Heart right ventricle (tissue), 16 donors: Measurements from ENCODE around the gene MAGEC3. TPM values are rescaled to one million over a fixed set of nuclear protein-coding genes. Genes with fewer than 3 reads are reported as not detected.

Experiments
- ATAC-seq, 8 donors: fragments of 200-7000 bp; cut with Tn5 transposase; one replicate each; pipeline ENCODE4 v1.9.1; 2020; ENCODE audit warnings: mild to moderate bottlenecking in 8 of 8, moderate library complexity in 8 of 8, moderate number of reproducible peaks in 1 of 8
- DNase-seq, 2 donors: peaks; one replicate each; pipeline ENCODE4 v3.0.0-alpha.2; 2020
- H3K27ac ChIP-seq, 10 donors: fragments of 200-600 bp; sonication (generic) in 2 of 10; one replicate each; pipeline versions ENCODE4 v1.5.0 to v1.8.0; 2020 to 2022; ENCODE audit warnings: mild to moderate bottlenecking in 3 of 10
- H3K27me3 ChIP-seq, 7 donors: fragments of 200-600 bp; one replicate each; pipeline ENCODE4 v1.8.0; 2021 to 2022; ENCODE audit warnings: mild to moderate bottlenecking in 2 of 7
- H3K36me3 ChIP-seq, 9 donors: fragments of 200-600 bp; sonication (generic) in 1 of 9; one replicate each; pipeline versions ENCODE4 v1.5.0 to v1.8.0; 2020 to 2022; ENCODE audit warnings: mild to moderate bottlenecking in 2 of 9
- H3K4me1 ChIP-seq, 9 donors: fragments of 200-600 bp; sonication (generic) in 1 of 9; one replicate each; pipeline versions ENCODE4 v1.5.0 to v1.8.0; 2020 to 2022; ENCODE audit warnings: mild to moderate bottlenecking in 4 of 9
- H3K4me3 ChIP-seq, 10 donors: fragments of 200-600 bp; sonication (generic) in 2 of 10; one replicate each; pipeline versions ENCODE4 v1.5.0 to v1.8.0; 2020 to 2022; ENCODE audit warnings: mild to moderate bottlenecking in 7 of 10, moderate library complexity in 2 of 10
- H3K9me3 ChIP-seq, 11 donors: fragments of 200-600 bp in 10 of 11; sonication (generic) in 2 of 11; one replicate each; pipeline versions ENCODE4 v1.5.0 to v1.8.0; 2013 to 2022; ENCODE audit warnings: mild to moderate bottlenecking in 2 of 11, control low read depth in 1 of 11, moderate library complexity in 1 of 11
- WGBS, 2 donors: extraction: QIAGEN DNeasy Blood & Tissue Kit; methylation state at CpG; one replicate each; pipeline ENCODE4 v1.1.7; 2013; ENCODE audit warnings: inconsistent platforms in 1 of 2; 5-methylcytosine and 5-hydroxymethylcytosine counted together
- intact Hi-C, 10 donors: fragments of 100-400 bp; cut with DNase I; formaldehyde crosslinking; loops; one replicate each; pipeline versions ENCODE4 v1.11.1 to v1.14.2; 2022
- polyA plus RNA-seq, 2 donors: library from polyadenylated mRNA; stranded (reverse); fragments of 200-250 nt; gene quantifications; one replicate each; pipeline ENCODE4 v1.2.3, GENCODE V29; 2013
- total RNA-seq, 10 donors: library from RNA; stranded (reverse); fragmentation: NEBNext Ultra II Directional in 3 of 10; extraction: Animal tissue kit (Norgen Biotek cat#: 25700) in 3 of 10; gene quantifications; one replicate each; pipeline versions ENCODE4 v1.2.1 to v1.2.4, GENCODE V29; 2021 to 2023
- TF ChIP-seq, protein P1 (sequence below), 9 donors: fragments of 200-600 bp; sonication (generic) in 2 of 9; IDR thresholded peaks; one replicate each; pipeline versions ENCODE4 v1.5.0 to v1.8.0; 2021 to 2022; ENCODE audit warnings: antibody characterized with exemption in 9 of 9, mild to moderate bottlenecking in 5 of 9, moderate library complexity in 1 of 9
- donor health status: Arrhythmogenic right ventricular cardiomyopathy.
- donor health status: ischemic (EF 13 %, LVEDD 7.1; RV severe dilation, severe dysfunction).
- donor health status: healthy with polysubstance abuse.
- donor health status: DM: no; HTN: yes; CAD: no.
- donor health status: DM: no; HTN: no; CAD: no.
- donor health status: ischemic (EF 25% LVEDD 6.9; RV normal size, moderate dysfunction).
- donor health status: ischemic (EF 25% LVEDD 5.7; RV mildly dilated, moderate dysfunction).
- donor health status: healthy.
- donor health status: DM: yes; HTN: yes; CAD: no.
- donor health status: Ischemic cardiomyopathy.
- donor health status: ischemic (EF 35%, LVEDD 5.7; RV mildly dilated, moderate dysfunction).
- donor health status: nonischemic (EF 11% LVEDD 7.7; RV severe dilation, severe dysfunction).
- donor health status: DM: yes; HTN: yes; CAD: no.
- donor health status: PGD.
- donor health status: ischemic (EF 29% LVEDD 5.4; RV normal size, mild dysfunction).
- donor health status: nonischemic (EF 23%, LVEDD 6.1; RV moderate dilation, normal function).

Gene MAGEC3
- total and polyA plus RNA-seq, 12 donors, result 0.23 to 0.25 TPM; not detected in 10

GRCh38 chrX:141934059-141934641 is 96.0 kb downstream of the MAGEC3 start:
- intact Hi-C loops, result no loop called here
- Histone ChIP-seq H3K27ac (no peak overlapping the region), H3K27me3 (no peaks in the 10 kb centered on the region), H3K36me3 (no peaks in the 10 kb centered on the region), H3K9me3 (peaks cover 0 to 8% (median 0%) of the 10 kb centered on the region in 11 donors), H3K4me3 (no peak overlapping the region), H3K4me1 (no peaks in the 10 kb centered on the region)
- TF ChIP-seq, protein P1, sequence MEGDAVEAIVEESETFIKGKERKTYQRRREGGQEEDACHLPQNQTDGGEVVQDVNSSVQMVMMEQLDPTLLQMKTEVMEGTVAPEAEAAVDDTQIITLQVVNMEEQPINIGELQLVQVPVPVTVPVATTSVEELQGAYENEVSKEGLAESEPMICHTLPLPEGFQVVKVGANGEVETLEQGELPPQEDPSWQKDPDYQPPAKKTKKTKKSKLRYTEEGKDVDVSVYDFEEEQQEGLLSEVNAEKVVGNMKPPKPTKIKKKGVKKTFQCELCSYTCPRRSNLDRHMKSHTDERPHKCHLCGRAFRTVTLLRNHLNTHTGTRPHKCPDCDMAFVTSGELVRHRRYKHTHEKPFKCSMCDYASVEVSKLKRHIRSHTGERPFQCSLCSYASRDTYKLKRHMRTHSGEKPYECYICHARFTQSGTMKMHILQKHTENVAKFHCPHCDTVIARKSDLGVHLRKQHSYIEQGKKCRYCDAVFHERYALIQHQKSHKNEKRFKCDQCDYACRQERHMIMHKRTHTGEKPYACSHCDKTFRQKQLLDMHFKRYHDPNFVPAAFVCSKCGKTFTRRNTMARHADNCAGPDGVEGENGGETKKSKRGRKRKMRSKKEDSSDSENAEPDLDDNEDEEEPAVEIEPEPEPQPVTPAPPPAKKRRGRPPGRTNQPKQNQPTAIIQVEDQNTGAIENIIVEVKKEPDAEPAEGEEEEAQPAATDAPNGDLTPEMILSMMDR (IDR thresholded peaks at IDR 0.05), result no peak
- ATAC-seq (no peak), DNase-seq (no peak)
- 46 to 47% methylated on average over 2 of the region's 2 CpGs for WGBS, 2 donors

DNA sequence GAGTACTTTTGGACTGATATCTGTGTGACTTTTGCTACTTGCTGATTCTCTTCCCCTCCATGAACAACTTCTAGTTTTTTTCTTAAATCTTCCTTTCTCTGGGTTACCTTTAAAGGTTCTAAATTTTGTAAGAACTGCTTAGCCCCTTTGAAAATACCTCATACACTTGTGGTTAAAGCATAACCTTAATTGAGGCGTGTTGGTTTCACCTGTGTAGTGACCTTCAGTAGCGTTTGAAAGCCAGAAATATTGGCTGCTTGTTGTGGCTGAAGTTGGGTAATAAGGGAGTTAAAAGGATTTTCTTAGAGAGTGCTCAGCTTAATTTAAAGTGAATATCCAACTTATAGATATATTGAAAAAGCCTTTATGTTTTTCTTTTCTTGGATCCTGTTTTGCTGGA is 97.5 kb downstream of the MAGEC3 start:
- intact Hi-C loops, result no loop called here
- 84 to 86% methylated on average over 2 of the region's 2 CpGs for WGBS, 2 donors
- Histone ChIP-seq H3K27ac (no peak overlapping the region), H3K9me3 (peaks cover 0 to 8% (median 0%) of the 10 kb centered on the region in 11 donors), H3K36me3 (no peaks in the 10 kb centered on the region), H3K4me1 (no peaks in the 10 kb centered on the region), H3K27me3 (no peaks in the 10 kb centered on the region), H3K4me3 (no peak overlapping the region)
- TF ChIP-seq, protein P1 (IDR thresholded peaks at IDR 0.05), result no peak
- no peak for DNase-seq
- ATAC-seq, result no peak

DNA sequence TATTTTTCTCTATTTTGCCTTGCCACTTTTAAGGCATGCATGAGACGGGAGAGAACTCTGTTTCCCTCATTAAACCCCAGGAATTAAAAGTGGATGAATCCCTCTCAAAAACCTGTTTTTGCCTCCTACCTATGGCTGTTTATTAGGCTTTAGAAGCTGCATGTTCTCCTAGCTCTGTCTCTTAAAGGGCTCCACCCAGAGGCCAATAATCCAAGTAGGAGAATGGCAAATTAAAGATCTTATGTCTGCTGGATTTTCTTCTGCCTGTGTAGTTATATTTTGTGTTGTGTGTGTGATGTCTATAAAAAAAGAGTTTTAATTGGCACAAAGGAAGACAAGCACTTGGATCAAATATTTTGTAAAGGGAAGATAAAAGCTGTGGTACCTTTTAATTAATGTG is 98.0 kb downstream of the MAGEC3 start:
- ATAC-seq (no peak), DNase-seq (no peak)
- no peaks in the 10 kb centered on the region for H3K36me3 ChIP-seq
- H3K27me3 ChIP-seq, result no peaks in the 10 kb centered on the region
- no peak overlapping the region for H3K4me3 ChIP-seq
- intact Hi-C loops, result no loop called here
- 80% methylated on average over 1 of the region's 1 CpG for WGBS, 2 donors
- no peaks in the 10 kb centered on the region for H3K4me1 ChIP-seq
- TF ChIP-seq, protein P1 (IDR thresholded peaks at IDR 0.05), result no peak
- no peak overlapping the region for H3K27ac ChIP-seq
- peaks cover 0 to 8% (median 0%) of the 10 kb centered on the region in 11 donors for H3K9me3 ChIP-seq

GRCh38 chrX:141941234-141941633 is 103.1 kb downstream of the MAGEC3 start:
- 77 to 80% methylated on average over 2 of the region's 2 CpGs for WGBS, 2 donors
- Histone ChIP-seq H3K27me3 (no peaks in the 10 kb centered on the region), H3K4me1 (no peaks in the 10 kb centered on the region), H3K27ac (no peak overlapping the region), H3K36me3 (no peaks in the 10 kb centered on the region), H3K4me3 (no peak overlapping the region), H3K9me3 (peaks cover 0 to 8% (median 0%) of the 10 kb centered on the region in 11 donors)
- DNase-seq, result no peak
- intact Hi-C loops, result no loop called here
- ATAC-seq, result no peak
- TF ChIP-seq, protein P1 (IDR thresholded peaks at IDR 0.05), result no peak
